AG09319 (cell line): ENCODE data around the gene ALDH16A1.

Experiments used
- DNase-seq: peaks from one replicate; pipeline ENCODE4 v3.0.0-alpha.2; 2010; ENCODE audit warnings: low read depth; ENCODE audit errors: extremely low read depth
- TF ChIP-seq, protein P1 (sequence below): IDR thresholded peaks from 2 replicates; pipeline ENCODE4 v1.5.1; 2011; ENCODE audit warnings: low read depth, mild to moderate bottlenecking, inconsistent platforms, low read length, moderate library complexity

The ALDH16A1 gene

DNA sequence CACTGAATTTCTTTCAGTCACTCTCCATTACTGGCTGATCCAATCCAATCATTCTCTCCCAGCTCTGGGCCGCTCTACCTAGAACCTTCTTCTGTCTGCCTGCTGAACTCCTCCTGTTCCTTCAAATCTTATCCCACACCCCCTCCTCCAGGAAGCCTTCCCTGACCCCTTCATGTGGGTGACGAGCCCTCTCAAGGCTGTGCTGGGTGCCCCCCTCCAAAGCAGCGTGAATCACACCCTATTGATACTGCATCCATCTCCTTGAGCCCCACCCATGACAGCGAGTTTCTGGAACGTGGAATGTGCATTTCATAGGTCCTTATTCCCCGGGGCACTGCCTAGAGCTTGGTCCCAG, 4.6 kb upstream of the ALDH16A1 start:
- DNase-seq, result no peak
- TF ChIP-seq, protein P1, sequence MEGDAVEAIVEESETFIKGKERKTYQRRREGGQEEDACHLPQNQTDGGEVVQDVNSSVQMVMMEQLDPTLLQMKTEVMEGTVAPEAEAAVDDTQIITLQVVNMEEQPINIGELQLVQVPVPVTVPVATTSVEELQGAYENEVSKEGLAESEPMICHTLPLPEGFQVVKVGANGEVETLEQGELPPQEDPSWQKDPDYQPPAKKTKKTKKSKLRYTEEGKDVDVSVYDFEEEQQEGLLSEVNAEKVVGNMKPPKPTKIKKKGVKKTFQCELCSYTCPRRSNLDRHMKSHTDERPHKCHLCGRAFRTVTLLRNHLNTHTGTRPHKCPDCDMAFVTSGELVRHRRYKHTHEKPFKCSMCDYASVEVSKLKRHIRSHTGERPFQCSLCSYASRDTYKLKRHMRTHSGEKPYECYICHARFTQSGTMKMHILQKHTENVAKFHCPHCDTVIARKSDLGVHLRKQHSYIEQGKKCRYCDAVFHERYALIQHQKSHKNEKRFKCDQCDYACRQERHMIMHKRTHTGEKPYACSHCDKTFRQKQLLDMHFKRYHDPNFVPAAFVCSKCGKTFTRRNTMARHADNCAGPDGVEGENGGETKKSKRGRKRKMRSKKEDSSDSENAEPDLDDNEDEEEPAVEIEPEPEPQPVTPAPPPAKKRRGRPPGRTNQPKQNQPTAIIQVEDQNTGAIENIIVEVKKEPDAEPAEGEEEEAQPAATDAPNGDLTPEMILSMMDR, result no peak

DNA sequence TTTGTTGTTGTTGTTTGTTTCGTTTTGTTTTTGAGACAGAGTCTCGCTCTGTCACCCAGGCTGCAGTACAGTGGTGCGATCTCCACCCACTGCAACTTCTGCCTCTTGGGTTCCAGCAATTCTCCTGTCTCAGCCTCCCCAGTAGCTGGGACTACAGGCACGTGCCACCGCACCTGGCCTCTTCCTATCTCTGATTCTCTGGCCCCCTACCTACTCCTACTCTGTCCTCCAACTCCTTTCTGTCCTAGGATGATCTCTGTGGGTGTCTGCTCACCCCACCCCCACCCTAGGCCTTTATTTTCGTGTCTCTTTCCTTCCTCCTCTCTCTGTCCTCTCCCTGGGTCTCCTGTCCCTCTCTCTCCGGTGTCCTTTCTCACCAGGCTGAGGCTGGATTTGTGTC, 2.6 kb upstream of the ALDH16A1 start:
- no peak for DNase-seq
- TF ChIP-seq, protein P1, result no peak

- DNase-seq, result peak; percentile 97
- TF ChIP-seq, protein P1, result peak; percentile 18
These were observed 1.4 kb upstream of the ALDH16A1 start, which contains the start of gene PIH1D1 for GRCh38 chr19:49451430-49452181. Gene PIH1D1, minus strand, starts transcription at chr19:49451814. Its CDS starts 240 bp downstream, at chr19:49451574.

GRCh38 chr19:49453757-49454240, 774 bp downstream of the ALDH16A1 start:
- TF ChIP-seq, protein P1, result no peak
- no peak for DNase-seq

DNA sequence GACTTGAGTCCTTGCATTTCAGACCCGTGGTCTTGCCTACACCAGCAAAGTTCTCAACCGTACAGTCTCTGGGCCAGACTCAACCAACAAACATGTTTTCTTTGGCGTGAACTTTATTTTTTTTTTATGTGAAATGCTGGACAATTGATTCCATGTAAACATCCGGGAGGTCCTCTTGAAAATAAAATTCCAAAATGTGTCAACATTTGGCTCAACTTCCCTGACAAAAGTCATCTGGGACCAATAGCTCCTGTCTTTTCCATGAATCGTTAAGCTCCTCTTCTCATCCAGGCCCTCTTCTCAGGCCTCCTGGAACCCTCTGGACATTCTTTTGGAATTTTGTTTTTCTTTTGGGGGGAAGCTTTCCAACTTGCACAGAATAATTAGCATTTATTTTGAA, 2.7 kb downstream of the ALDH16A1 start:
- TF ChIP-seq, protein P1, result no peak
- DNase-seq, result peak; percentile 56

GRCh38 chr19:49456326-49456725, 3.3 kb downstream of the ALDH16A1 start:
- TF ChIP-seq, protein P1, result no peak

GRCh38 chr19:49458567-49458903, 5.5 kb downstream of the ALDH16A1 start:
- DNase-seq, result no peak
- TF ChIP-seq, protein P1, result no peak

More at GRCh38 chr19:49456326-49456725, 3.3 kb downstream of the ALDH16A1 start:
- peak; percentile 43 for DNase-seq
